Stimulated activated CD4-positive, alpha-beta T cell treated with anti-CD3 and anti-CD28 coated beads, Interleukin-4, amount 100 ng/mL, for 1 hour (primary cell): ENCODE results near the gene NELL1.
"Not testable (repeated sequence)": the region's sequence is repeated elsewhere in the genome, so short reads cannot be mapped to it uniquely, and the experiment has no call there.

Experiments
- DNase-seq: peaks from one replicate; pipeline ENCODE4 v3.0.0-alpha.2; 2020

NELL1 gene

DNA sequence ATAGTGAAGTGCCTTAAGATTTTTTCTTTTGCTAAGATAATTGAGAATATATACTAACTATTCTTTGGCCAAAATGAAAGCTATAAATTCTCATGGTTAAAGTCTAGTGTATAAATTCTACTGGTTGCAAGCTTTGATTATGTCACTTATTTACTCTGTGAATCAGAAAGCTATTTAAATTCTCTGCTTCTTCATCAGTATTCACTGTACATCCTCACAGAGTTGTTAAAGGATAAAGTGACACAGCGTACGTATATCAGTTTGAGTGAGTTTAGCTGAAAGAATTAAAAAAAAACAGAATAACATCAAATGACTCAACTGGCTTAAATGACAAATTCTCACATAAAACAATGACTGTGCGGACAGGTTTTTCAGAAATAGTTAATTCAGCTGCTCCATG lies 453.1 kb downstream of the NELL1 start:
- DNase-seq: no peak

GRCh38 chr11:21132146-21132720 lies 462.8 kb downstream of the NELL1 start:
- DNase-seq: no peak

DNA sequence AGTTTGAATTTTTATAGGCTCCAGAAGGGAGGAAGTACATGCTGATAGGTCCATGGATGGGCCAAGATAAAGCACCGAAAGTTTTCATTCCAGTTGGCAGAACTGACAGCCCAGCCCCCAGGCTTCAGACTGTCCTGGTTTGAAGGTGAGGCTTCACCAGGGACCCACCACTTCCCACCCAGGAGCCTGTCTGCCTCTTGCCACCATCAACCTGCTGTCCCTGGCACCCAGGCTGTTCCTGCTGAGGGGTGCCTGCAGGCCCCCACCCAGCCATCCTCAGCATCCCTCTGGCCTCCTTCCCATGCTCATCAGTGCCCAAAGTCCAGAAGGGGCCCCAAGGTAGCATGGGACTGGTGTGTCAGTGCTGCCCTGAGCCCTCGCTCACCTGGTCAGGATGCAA lies 463.9 kb downstream of the NELL1 start:
- no peak for DNase-seq

GRCh38 chr11:21133722-21134121 lies 464.3 kb downstream of the NELL1 start:
- no peak for DNase-seq

DNA sequence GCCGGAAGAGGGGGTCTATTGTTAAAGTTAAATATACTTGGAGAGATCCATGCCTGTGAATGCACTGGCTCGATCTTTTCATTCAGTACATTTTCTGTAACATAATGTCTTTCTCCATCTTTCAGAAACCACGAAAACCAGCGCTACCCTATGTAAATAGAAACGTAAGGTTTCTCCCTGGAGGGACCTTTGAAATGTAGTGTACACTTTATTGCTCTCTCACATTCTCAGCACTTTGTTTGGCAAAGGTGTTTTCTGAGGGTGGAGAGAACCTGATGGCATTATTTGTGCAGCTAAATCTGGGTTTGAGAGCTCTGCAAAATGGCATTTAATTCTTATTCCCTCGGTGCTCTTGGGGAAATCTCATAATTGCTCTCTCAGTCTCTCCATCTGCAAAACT lies 468.4 kb downstream of the NELL1 start:
- no peak for DNase-seq

- DNase-seq: not testable (repeated sequence)
Observed at GRCh38 chr11:21141557-21141956, 472.2 kb downstream of the NELL1 start.

DNA sequence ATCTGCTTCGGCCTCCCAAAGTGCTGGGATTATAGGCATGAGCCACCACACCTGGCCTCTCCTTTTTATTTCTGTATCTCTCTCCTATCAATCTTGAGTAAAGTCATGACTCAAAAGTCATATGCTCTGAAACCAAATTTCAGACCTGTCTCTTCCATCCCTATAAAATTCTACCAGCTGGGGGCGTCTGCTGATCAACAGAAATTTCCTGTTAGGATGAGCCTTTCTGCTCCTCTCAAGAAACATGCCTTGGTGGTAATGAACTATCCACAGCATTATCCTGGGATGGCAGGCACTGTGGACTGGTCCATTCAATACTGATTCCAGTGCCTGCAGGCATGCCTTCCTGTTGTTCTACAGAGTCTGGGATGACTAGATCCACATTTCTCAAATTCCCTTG lies 472.6 kb downstream of the NELL1 start:
- DNase-seq: no peak

- DNase-seq: no peak
Observed at GRCh38 chr11:21144531-21144930, 475.1 kb downstream of the NELL1 start.

- DNase-seq: no peak
Observed at GRCh38 chr11:21148376-21148775, 479.0 kb downstream of the NELL1 start.

DNA sequence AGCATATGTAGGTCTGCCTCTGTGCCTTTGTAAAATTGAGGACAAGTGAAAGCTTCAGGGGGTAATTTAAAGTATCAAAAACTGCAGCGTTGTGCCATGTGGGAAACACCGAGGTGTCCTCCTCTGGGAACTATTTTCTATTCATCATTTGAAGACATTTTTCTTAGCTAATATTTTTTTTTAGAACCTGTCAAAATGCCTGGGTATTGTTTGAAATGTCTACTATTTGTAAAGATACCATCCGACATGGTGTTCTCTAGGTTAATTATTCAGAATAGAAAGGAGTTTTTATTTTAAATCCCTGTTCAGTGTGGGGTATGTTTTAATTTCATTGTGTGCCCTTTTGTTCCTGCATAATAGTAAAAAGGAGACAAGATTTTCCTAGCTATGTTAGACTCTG lies 490.8 kb downstream of the NELL1 start:
- no peak for DNase-seq

DNA sequence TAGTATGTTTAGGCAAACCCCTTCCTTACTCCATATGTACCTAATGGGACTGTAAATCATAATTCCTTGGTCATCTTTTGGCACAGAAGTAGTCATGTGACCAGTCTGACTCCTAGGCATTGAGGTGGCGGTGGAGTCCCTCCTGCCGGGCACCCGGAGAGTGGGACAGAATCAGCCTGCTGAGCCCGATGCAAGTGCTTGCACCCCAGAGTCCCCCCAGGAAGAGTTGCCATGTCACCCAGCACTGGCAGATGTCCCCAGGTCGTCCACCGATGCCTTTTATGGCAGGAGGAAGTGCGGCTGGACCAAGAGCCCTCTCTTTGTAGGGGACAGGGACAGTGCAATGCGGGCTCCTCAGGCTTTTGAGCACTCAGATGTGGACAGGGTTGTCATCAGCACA lies 500.3 kb downstream of the NELL1 start:
- DNase-seq: no peak

- no peak for DNase-seq
Observed at GRCh38 chr11:21173476-21173875, 504.1 kb downstream of the NELL1 start.

DNA sequence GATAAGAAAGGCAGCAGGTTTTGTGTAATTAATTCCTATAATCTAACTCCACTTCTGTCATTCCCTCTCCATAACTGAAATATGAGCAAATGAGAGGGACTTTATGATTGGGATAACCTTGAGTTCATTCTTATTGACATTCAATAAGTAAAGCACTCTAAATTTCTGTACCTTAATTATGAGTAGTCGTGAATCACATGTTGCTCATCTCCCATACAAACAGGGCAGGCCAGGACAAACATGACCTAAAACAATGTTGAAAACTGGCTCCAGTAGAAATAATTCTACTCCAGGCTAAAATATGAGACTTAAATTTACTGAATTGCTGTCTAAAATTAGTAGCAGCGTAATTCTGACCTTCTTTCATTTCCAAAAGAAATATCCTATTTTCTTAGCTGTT lies 505.4 kb downstream of the NELL1 start:
- no peak for DNase-seq

- DNase-seq: no peak
Observed at GRCh38 chr11:21177379-21177778, 508.0 kb downstream of the NELL1 start.

GRCh38 chr11:21179770-21180169 lies 510.4 kb downstream of the NELL1 start:
- DNase-seq: no peak

DNA sequence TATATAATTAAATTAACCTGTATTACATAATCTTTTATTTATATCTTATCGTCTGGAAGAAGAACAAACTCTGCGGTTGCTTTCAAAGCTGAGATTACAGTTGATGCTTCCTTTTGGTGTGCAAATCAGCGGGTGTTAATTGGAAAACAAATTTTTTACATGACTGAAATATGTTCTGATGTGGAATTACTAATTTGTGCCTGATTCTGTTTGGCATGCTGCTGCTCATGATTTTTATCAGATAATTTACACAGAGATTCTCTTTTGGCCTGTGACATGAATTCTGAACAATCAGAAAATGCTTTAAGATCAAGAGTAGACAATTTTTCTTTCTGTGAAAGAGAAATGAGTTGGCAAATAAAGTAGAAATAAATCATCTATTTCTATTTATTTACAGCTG lies 510.8 kb downstream of the NELL1 start:
- no peak for DNase-seq

DNA sequence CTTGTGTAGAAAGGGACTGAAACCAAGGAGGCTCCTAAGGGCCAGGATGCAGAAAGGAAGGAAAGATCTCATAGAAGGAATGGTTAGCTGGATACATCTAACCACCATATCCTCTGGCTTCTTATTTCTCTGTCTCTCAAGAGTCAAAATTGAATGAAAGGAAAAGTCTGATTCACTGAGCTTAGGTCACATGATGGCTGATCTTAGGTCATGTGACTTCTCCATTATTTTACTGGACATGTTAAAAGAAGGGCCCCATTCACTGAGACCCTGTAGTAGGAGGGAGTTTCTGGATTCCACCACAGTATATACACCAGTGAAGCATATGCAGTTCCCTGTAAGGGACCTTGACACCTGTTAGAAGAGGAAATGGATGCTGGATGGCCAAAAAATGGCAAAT lies 516.6 kb downstream of the NELL1 start:
- DNase-seq: no peak

DNA sequence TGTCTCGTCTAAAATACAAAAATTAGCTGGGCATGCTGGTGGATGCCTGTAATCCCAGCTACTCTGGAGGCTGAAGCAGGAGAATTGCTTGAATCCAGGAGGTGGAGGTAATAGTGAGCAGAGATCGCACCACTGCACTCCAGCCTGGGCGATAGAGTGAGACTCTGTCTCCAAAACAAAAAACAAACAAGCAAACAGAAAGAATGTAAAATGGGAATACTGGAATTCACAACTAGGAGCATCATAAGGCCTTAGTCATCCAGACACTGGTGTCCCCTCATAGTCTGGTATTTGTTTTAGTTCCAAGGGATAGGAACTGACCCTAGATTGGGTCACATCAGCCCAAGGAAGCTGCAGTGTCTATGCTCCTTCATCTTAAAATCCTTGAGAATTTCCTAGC lies 520.8 kb downstream of the NELL1 start:
- no peak for DNase-seq

- no peak for DNase-seq
Observed at GRCh38 chr11:21195995-21196394, 526.6 kb downstream of the NELL1 start.

DNA sequence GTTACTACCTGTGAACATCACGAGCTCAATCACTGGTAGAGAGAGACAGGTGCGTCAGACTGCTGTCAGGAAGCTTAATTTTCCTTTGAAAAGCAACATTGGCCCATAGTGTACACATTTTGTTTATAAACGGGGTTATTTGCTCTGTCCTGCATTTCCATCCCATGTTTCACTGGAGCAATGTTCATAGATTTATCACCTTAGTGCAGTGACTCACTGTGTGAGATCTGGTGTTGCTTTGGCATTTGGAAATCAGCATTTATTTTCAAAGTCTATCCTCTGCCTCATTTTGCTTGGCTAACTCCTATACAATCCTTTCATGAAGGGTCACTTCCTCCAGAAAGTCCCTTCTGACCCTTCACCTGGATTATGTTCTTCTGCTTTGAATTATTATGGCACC lies 529.1 kb downstream of the NELL1 start:
- DNase-seq: no peak

GRCh38 chr11:21205205-21205604 lies 535.8 kb downstream of the NELL1 start:
- no peak for DNase-seq

- no peak for DNase-seq
Observed at GRCh38 chr11:21225860-21226259, 556.5 kb downstream of the NELL1 start.

DNA sequence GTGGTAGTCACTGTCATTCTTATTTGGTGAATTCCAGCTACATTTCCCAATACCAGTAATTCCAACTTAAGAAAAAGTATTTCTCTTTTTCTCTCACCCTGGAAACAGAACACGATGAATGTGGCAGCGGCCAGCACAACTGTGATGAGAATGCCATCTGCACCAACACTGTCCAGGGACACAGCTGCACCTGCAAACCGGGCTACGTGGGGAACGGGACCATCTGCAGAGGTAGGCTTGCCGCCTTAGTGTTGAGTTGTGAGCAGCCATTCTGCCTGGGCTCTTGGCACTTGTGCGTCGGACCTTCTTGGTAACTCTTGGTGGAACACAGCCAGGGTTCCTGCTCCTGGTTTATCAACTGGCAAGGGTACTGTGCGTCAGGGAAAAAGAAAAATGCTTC lies 559.8 kb downstream of the NELL1 start:
- no peak for DNase-seq

DNA sequence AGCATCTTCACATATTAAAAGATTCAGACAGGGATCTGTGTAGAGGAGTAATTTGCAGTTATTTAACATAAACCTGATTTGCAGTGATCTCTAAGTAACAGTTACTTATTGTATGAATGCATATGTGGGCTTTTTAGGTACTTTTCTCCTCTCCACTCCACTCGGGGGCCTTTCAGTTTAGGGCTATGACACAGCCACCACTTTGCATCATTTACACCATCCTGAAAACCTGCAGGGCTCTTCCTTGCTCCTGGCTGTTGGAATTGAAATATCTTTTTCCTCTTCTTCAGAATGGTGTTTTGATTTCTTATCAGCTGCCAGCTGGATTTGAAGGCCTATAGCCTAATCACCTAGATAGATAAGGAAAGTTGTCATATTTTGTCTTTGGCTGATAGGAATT lies 580.8 kb downstream of the NELL1 start:
- no peak for DNase-seq

GRCh38 chr11:21254055-21254454 lies 584.7 kb downstream of the NELL1 start:
- DNase-seq: no peak

DNA sequence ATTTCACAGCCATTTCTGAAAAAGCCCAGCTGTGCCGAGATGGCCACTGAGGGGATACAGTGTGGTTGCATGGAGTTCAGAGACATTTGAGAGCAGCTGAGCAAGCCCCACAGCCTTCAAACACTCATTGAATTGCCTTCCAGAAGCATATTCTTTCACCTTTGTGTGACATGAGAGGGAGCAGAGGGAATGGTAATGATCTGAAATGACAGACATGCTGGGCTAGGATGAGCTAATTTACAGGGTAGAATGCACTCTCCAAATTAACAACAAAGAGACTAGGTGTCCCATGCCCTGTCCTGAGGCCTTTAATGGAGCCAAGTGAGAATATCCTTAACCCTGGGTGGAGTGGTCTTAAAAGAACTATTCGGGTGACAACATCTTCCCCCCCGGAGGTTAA lies 585.4 kb downstream of the NELL1 start:
- no peak for DNase-seq
